ENCODE results near the gene KIRREL3.

KIRREL3 gene

GRCh38 chr11:126619516-126619915, 381.1 kb downstream of the KIRREL3 start:
- in situ Hi-C loops (cut with HindIII; ENCODE audit: low pct_ligation_motif_present, low pct_unique_long_range_greater_than_20kb, low sequenced_read_pairs) = no loop called here

GRCh38 chr11:126615845-126616244, 384.7 kb downstream of the KIRREL3 start:
- DNase-seq = no peak
- in situ Hi-C loops (cut with HindIII; ENCODE audit: low pct_ligation_motif_present, low pct_unique_long_range_greater_than_20kb, low sequenced_read_pairs) = no loop called here

More at GRCh38 chr11:126619516-126619915, 381.1 kb downstream of the KIRREL3 start:
- no peak for DNase-seq

- in situ Hi-C loops (cut with HindIII; ENCODE audit: low pct_ligation_motif_present, low pct_unique_long_range_greater_than_20kb, low sequenced_read_pairs) = no loop called here
These were observed 387.3 kb downstream of the KIRREL3 start for GRCh38 chr11:126613272-126613671.

GRCh38 chr11:126612671-126613070, 387.9 kb downstream of the KIRREL3 start:
- in situ Hi-C loops (cut with HindIII; ENCODE audit: low pct_ligation_motif_present, low pct_unique_long_range_greater_than_20kb, low sequenced_read_pairs) = no loop called here
- DNase-seq = no peak

More at GRCh38 chr11:126613272-126613671, 387.3 kb downstream of the KIRREL3 start:
- no peak for DNase-seq

GRCh38 chr11:126611438-126611837, 389.1 kb downstream of the KIRREL3 start:
- DNase-seq = no peak
- in situ Hi-C loops (cut with HindIII; ENCODE audit: low pct_ligation_motif_present, low pct_unique_long_range_greater_than_20kb, low sequenced_read_pairs) = no loop called here

- in situ Hi-C loops (cut with HindIII; ENCODE audit: low pct_ligation_motif_present, low pct_unique_long_range_greater_than_20kb, low sequenced_read_pairs) = no loop called here
- no peak for DNase-seq
These were observed 391.9 kb downstream of the KIRREL3 start for GRCh38 chr11:126608658-126609057.

- in situ Hi-C loops (cut with HindIII; ENCODE audit: low pct_ligation_motif_present, low pct_unique_long_range_greater_than_20kb, low sequenced_read_pairs) = no loop called here
- no peak for DNase-seq
These were observed 392.6 kb downstream of the KIRREL3 start for GRCh38 chr11:126607776-126608541.

- in situ Hi-C loops (cut with HindIII; ENCODE audit: low pct_ligation_motif_present, low pct_unique_long_range_greater_than_20kb, low sequenced_read_pairs) = no loop called here
These were observed 393.2 kb downstream of the KIRREL3 start for GRCh38 chr11:126607374-126607773.

GRCh38 chr11:126606484-126606883, 394.1 kb downstream of the KIRREL3 start:
- in situ Hi-C loops (cut with HindIII; ENCODE audit: low pct_ligation_motif_present, low pct_unique_long_range_greater_than_20kb, low sequenced_read_pairs) = no loop called here
- no peak for DNase-seq

More at GRCh38 chr11:126607374-126607773, 393.2 kb downstream of the KIRREL3 start:
- peak; percentile 35 for DNase-seq

GRCh38 chr11:126604461-126604860, 396.1 kb downstream of the KIRREL3 start:
- no peak for DNase-seq
- in situ Hi-C loops (cut with HindIII; ENCODE audit: low pct_ligation_motif_present, low pct_unique_long_range_greater_than_20kb, low sequenced_read_pairs) = no loop called here

- no peak for DNase-seq
- in situ Hi-C loops (cut with HindIII; ENCODE audit: low pct_ligation_motif_present, low pct_unique_long_range_greater_than_20kb, low sequenced_read_pairs) = no loop called here
These were observed 397.1 kb downstream of the KIRREL3 start for GRCh38 chr11:126603486-126603885.

- no peak for DNase-seq
- in situ Hi-C loops (cut with HindIII; ENCODE audit: low pct_ligation_motif_present, low pct_unique_long_range_greater_than_20kb, low sequenced_read_pairs) = no loop called here
These were observed 397.6 kb downstream of the KIRREL3 start for GRCh38 chr11:126602993-126603392.

- no peak for DNase-seq
- in situ Hi-C loops (cut with HindIII; ENCODE audit: low pct_ligation_motif_present, low pct_unique_long_range_greater_than_20kb, low sequenced_read_pairs) = no loop called here
These were observed 398.1 kb downstream of the KIRREL3 start for GRCh38 chr11:126602349-126602940.

- DNase-seq = no peak
- in situ Hi-C loops (cut with HindIII; ENCODE audit: low pct_ligation_motif_present, low pct_unique_long_range_greater_than_20kb, low sequenced_read_pairs) = no loop called here
These were observed 398.9 kb downstream of the KIRREL3 start for GRCh38 chr11:126601550-126602215.

GRCh38 chr11:126601136-126601535, 399.4 kb downstream of the KIRREL3 start:
- no peak for DNase-seq
- in situ Hi-C loops (cut with HindIII; ENCODE audit: low pct_ligation_motif_present, low pct_unique_long_range_greater_than_20kb, low sequenced_read_pairs) = no loop called here

GRCh38 chr11:126599217-126599897, 401.2 kb downstream of the KIRREL3 start:
- DNase-seq = no peak
- in situ Hi-C loops (cut with HindIII; ENCODE audit: low pct_ligation_motif_present, low pct_unique_long_range_greater_than_20kb, low sequenced_read_pairs) = no loop called here

- DNase-seq = no peak
- in situ Hi-C loops (cut with HindIII; ENCODE audit: low pct_ligation_motif_present, low pct_unique_long_range_greater_than_20kb, low sequenced_read_pairs) = no loop called here
These were observed 402.0 kb downstream of the KIRREL3 start for GRCh38 chr11:126598344-126599216.

- DNase-seq = no peak
- in situ Hi-C loops (cut with HindIII; ENCODE audit: low pct_ligation_motif_present, low pct_unique_long_range_greater_than_20kb, low sequenced_read_pairs) = no loop called here
These were observed 403.5 kb downstream of the KIRREL3 start for GRCh38 chr11:126597041-126597440.
